ENCODE results near the gene KAT8. TPM values are rescaled to one million over a fixed set of nuclear protein-coding genes. Genes with fewer than 3 reads are reported as not detected.

KAT8 gene
- total RNA-seq, 1 donor from 2014 or later, result 76.6 TPM

GRCh38 chr16:31073970-31074813 is 43.3 kb upstream of the KAT8 start, which contains the start of the genes ZNF646 and ZNF668:
ZNF646 (plus strand) TSS chr16:31074422; CDS start chr16:31076325, 1,903 bp downstream.
ZNF668 (minus strand) TSS chr16:31074240; CDS start chr16:31064459, 9,781 bp downstream.
- Histone ChIP-seq H3K4me3 (peak within 1 kb of the TSS; percentile 65 to 97), H3K27me3 (no peaks in the 10 kb centered on the region), H3K4me1 (peaks cover 31% of the 10 kb centered on the region), H3K36me3 (peaks cover 0 to 29% of the 10 kb centered on the region in 2 donors), H3K27ac (peak within 1 kb of the TSS; percentile 94), H3K9me3 (no peaks in the 10 kb centered on the region)
- peak in 1 of 2 donors; percentile 97 for DNase-seq (ENCODE audit: extremely low spot score in 2 of 2)
- TF ChIP-seq, protein P1, sequence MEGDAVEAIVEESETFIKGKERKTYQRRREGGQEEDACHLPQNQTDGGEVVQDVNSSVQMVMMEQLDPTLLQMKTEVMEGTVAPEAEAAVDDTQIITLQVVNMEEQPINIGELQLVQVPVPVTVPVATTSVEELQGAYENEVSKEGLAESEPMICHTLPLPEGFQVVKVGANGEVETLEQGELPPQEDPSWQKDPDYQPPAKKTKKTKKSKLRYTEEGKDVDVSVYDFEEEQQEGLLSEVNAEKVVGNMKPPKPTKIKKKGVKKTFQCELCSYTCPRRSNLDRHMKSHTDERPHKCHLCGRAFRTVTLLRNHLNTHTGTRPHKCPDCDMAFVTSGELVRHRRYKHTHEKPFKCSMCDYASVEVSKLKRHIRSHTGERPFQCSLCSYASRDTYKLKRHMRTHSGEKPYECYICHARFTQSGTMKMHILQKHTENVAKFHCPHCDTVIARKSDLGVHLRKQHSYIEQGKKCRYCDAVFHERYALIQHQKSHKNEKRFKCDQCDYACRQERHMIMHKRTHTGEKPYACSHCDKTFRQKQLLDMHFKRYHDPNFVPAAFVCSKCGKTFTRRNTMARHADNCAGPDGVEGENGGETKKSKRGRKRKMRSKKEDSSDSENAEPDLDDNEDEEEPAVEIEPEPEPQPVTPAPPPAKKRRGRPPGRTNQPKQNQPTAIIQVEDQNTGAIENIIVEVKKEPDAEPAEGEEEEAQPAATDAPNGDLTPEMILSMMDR (IDR thresholded peaks at IDR 0.05), result no peak
- peak in 1 of 2 donors; percentile 56 for TF ChIP-seq POLR2A (IDR thresholded peaks at IDR 0.05)
- peak; percentile 86 to 98 for TF ChIP-seq POLR2AphosphoS5 (IDR thresholded peaks at IDR 0.05; ENCODE audit: insufficient read depth in 1 of 2, low read depth in 1 of 2)
- intact Hi-C loops (cut with DNase I), result loop anchor here (10.0 kb wide), 1 partner anchor 89 kb away; the partner anchor contains the start of gene HSD3B7

GRCh38 chr16:31074814-31075183 is 42.7 kb upstream of the KAT8 start:
- Histone ChIP-seq H3K4me1 (peaks cover 31% of the 10 kb centered on the region), H3K27me3 (no peaks in the 10 kb centered on the region), H3K27ac (peak overlapping the region; percentile 94), H3K9me3 (no peaks in the 10 kb centered on the region), H3K4me3 (peak overlapping the region; percentile 65 to 97), H3K36me3 (peaks cover 0 to 35% of the 10 kb centered on the region in 2 donors)
- TF ChIP-seq POLR2A (IDR thresholded peaks at IDR 0.05), result no peak
- TF ChIP-seq POLR2AphosphoS5 (IDR thresholded peaks at IDR 0.05; ENCODE audit: insufficient read depth in 1 of 2, low read depth in 1 of 2), result no peak
- DNase-seq (ENCODE audit: extremely low spot score in 2 of 2), result no peak
- intact Hi-C loops (cut with DNase I), result loop anchor here (10.0 kb wide), 1 partner anchor 90 kb away; the partner anchor contains the start of gene HSD3B7

DNA sequence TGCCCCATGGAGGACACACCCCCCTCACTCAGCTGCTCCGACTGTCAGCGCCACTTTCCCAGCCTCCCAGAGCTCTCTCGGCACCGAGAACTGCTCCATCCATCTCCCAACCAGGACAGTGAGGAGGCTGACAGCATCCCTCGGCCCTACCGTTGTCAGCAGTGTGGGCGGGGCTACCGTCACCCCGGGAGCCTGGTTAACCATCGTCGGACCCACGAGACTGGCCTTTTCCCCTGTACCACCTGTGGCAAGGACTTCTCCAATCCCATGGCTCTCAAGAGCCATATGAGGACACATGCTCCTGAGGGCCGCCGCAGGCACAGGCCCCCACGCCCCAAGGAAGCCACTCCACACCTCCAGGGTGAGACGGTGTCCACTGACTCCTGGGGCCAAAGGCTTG is 41.1 kb upstream of the KAT8 start:
- peaks cover 31% of the 10 kb centered on the region for H3K4me1 ChIP-seq
- no peaks in the 10 kb centered on the region for H3K27me3 ChIP-seq
- H3K4me3 ChIP-seq, result no peak overlapping the region
- no peaks in the 10 kb centered on the region for H3K9me3 ChIP-seq
- intact Hi-C loops (cut with DNase I), result loop anchor here (10.0 kb wide), 1 partner anchor 92 kb away; the partner anchor contains the start of gene HSD3B7
- TF ChIP-seq, protein P1 (IDR thresholded peaks at IDR 0.05), result no peak
- TF ChIP-seq POLR2AphosphoS5 (IDR thresholded peaks at IDR 0.05; ENCODE audit: insufficient read depth in 1 of 2, low read depth in 1 of 2) (no peak), POLR2A (IDR thresholded peaks at IDR 0.05) (no peak)
- H3K36me3 ChIP-seq, result peaks cover 0 to 51% of the 10 kb centered on the region in 2 donors
- DNase-seq (ENCODE audit: extremely low spot score in 2 of 2), result no peak
- H3K27ac ChIP-seq, result no peak overlapping the region

- TF ChIP-seq, protein P1 (IDR thresholded peaks at IDR 0.05), result no peak
- TF ChIP-seq POLR2A (IDR thresholded peaks at IDR 0.05) (no peak), POLR2AphosphoS5 (IDR thresholded peaks at IDR 0.05; ENCODE audit: insufficient read depth in 1 of 2, low read depth in 1 of 2) (no peak)
- no peak overlapping the region for H3K4me3 ChIP-seq
- H3K9me3 ChIP-seq, result no peaks in the 10 kb centered on the region
- no peaks in the 10 kb centered on the region for H3K27me3 ChIP-seq
- no peak for DNase-seq (ENCODE audit: extremely low spot score in 2 of 2)
- no peak overlapping the region for H3K27ac ChIP-seq
- H3K36me3 ChIP-seq, result peaks cover 0 to 56% of the 10 kb centered on the region in 2 donors
- H3K4me1 ChIP-seq, result peaks cover 33% of the 10 kb centered on the region
- intact Hi-C loops (cut with DNase I), result loop anchor here (10.0 kb wide), 1 partner anchor 92 kb away; the partner anchor contains the start of gene HSD3B7
Measured at GRCh38 chr16:31077024-31077423, 40.4 kb upstream of the KAT8 start.

GRCh38 chr16:31077592-31078396 is 39.7 kb upstream of the KAT8 start:
- intact Hi-C loops (cut with DNase I), result loop anchor here (10.0 kb wide), 1 partner anchor 93 kb away; the partner anchor contains the start of gene HSD3B7
- peaks cover 31% of the 10 kb centered on the region for H3K4me1 ChIP-seq
- H3K9me3 ChIP-seq, result no peaks in the 10 kb centered on the region
- no peaks in the 10 kb centered on the region for H3K27me3 ChIP-seq
- no peak overlapping the region for H3K4me3 ChIP-seq
- TF ChIP-seq POLR2A (IDR thresholded peaks at IDR 0.05) (no peak), POLR2AphosphoS5 (IDR thresholded peaks at IDR 0.05; ENCODE audit: insufficient read depth in 1 of 2, low read depth in 1 of 2) (no peak)
- TF ChIP-seq, protein P1 (IDR thresholded peaks at IDR 0.05), result no peak
- no peak for DNase-seq (ENCODE audit: extremely low spot score in 2 of 2)
- peaks cover 0 to 64% of the 10 kb centered on the region in 2 donors for H3K36me3 ChIP-seq
- no peak overlapping the region for H3K27ac ChIP-seq

Data from vagina (tissue), 2 donors.